ENCODE measurements around the gene C17orf107.
A peak's percentile ranks its signal among the peaks of the same experiment; 100 is the strongest.
"Not testable (repeated sequence)": the region's sequence is repeated elsewhere in the genome, so short reads cannot be mapped to it uniquely, and the experiment has no call there.

The C17orf107 gene

GRCh38 chr17:4901108-4901647 is 1.8 kb downstream of the C17orf107 start:
- no peak for DNase-seq

GRCh38 chr17:4901648-4902344 is 2.5 kb downstream of the C17orf107 start:
- DNase-seq = no peak

DNA sequence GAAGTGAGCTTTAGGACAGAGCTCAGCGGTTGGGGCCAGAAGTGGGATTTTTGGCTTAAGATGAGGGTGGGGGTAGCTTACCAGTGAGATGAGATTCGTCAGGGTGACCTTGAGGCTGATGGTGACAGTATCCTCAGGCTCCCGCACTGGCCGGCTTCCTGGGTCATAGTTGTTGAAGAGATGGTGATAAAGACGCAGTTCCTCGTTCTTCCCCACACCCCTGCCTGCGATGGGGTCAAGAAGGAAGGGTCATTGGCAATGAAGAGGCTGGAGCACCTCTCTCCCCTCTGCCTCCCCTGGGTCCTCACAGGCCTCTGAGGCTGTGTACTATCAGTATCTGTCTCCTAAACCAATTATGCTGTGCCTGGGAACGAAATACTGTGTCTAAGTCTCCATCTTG is 3.2 kb downstream of the C17orf107 start:
- no peak for DNase-seq

GRCh38 chr17:4903051-4903818 is 3.9 kb downstream of the C17orf107 start, which contains the start of gene CHRNE:
CHRNE (minus strand) TSS chr17:4903098; CDS start chr17:4903063, 35 bp downstream.
- DNase-seq = peak in 4 of 5 experiments; percentile 64 to 80 (median 68)

DNA sequence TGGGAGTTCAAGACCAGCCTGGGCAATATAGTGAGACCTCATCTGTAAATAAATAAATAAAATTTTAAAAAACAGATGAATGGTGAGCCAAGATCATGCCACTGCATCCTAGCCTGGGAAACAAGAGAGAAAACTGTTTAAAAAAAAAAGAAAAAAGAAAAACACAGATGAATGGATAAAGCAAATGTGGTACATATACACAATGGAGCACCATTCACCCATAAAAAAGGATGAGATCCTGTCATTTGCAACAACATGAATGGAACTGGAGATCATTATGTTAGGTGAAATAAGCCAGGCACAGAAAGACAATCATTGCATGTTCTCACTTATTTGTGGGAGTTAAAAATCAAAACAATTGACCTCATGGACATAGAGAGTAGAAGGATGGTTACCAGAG is 7.3 kb downstream of the C17orf107 start:
- not testable (repeated sequence) for DNase-seq

GRCh38 chr17:4908301-4908700 is 9.0 kb downstream of the C17orf107 start:
- no peak for DNase-seq

GRCh38 chr17:4908711-4909496 is 9.6 kb downstream of the C17orf107 start:
- DNase-seq = peak; percentile 29 to 86 (median 54)

DNA sequence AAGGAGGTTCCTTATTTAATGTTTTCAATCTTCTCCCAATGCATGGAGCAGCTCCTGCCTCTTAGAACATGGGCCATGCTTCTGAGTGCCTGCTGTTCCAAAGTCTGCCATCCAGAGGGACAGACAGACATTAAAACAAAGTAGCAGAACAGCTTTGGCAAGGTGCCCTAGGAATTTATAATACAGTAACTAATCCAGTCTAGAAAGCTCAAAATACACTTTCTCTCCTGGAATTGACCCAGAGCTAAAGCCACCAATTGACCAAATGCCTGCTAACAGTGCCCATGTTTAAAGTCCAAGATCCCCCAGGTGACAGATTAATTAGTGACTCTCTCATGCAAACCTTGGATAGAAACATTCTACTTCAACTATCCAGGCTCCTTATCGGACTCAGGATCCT is 14.7 kb downstream of the C17orf107 start:
- DNase-seq = no peak

DNA sequence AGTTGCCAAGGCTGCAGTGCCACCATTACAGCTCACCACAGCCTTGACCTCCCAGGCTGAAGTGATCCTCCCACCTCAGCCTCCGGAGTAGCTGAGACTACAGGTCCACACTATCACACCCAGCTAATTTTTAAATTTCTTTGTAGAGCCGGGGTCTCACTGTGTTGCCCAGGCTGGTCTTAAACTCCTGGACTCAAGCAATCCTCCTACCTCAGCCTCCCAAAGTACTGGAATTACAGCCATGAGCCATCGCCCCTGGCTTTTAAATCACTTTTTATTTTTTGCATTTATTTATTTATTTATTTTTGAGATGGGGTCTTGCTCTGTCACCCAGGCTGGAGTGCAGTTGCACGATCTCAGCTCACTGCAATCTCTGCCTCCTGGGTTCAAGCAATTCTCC is 15.2 kb downstream of the C17orf107 start:
- not testable (repeated sequence) for DNase-seq

DNA sequence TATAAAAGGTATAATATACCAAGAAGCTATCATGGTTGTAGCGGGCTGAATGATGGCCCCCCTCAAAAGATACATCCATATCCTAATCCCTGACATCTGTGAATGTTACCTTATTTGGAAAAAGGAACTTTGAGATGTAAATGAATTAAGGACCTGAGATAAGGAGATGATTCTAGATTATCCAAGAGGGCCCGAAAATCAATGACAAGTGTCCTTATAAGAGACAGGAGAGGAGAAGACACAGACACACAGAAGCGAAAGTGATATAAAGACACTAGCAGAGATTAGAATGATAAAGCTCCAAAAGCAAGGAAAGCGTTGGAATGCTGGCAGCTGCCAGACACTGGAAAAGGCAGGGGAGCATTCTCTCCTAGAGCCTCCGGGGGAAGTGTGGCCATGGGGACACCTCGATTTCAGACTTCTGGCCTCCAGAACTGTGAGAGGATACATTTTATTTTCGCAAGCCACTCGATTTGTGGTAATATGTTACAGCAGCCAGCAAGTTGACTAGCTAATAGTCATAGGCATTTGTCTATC is 20.2 kb downstream of the C17orf107 start:
- no peak for DNase-seq

DNA sequence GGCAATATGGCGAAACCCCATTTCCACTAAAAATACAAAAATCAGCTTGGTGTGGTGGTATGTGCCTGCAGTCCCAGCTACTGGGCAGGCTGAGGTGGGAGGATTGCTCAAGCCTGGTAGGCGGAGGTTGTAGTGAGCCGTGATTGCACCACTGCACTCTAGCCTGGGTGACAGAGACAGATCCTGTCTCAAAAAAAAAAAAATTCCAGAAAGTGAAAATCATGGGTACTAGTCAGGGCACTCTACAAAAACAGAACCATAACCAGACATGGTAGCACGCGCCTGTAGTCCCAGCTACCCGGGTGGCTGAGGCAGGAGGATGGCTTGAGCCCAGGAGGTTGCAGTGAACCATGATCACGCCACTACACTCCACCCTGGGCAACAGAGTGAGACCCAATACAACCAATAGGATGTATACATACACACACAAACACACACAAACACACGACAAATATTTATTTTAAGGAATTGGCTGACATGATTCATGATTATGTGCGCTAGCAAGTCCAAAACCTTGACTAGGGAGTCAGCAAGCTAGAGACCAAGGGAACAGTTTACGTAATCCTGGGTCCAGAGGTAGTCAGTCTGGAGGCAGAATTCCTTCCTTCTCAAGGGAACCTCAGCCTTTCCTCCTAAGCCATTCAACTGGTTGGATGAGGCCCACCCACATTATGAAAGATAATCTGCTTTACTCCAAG is 21.2 kb downstream of the C17orf107 start:
- DNase-seq = no peak

- no peak for DNase-seq
Measured at GRCh38 chr17:4921320-4921719, 22.0 kb downstream of the C17orf107 start.

GRCh38 chr17:4926577-4927335 is 27.4 kb downstream of the C17orf107 start:
- DNase-seq = not testable (repeated sequence)

DNA sequence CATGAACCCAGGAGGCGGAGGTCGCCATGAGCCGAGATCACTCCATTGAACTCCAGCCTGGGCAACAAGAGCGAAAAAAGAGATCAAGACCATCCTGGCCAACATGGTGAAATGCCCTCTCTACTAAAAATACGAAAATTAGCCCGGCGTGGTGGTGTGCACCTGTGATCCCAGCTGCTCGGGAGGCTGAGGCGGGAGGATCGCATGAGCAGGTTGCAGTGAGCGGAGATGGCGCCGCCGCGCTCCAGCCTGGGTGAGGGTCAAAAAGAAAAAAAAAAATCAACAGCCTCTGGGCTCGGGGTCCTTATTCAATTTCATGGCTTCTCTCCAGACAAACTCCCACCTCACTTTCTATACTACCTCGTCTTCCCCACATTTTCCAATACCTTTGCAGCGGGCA is 29.5 kb downstream of the C17orf107 start:
- no peak for DNase-seq

- DNase-seq = no peak
Measured at GRCh38 chr17:4931963-4932362, 32.6 kb downstream of the C17orf107 start, which contains the start of gene GP1BA. GP1BA (plus strand) TSS chr17:4932277; CDS start chr17:4932605, 328 bp downstream.

DNA sequence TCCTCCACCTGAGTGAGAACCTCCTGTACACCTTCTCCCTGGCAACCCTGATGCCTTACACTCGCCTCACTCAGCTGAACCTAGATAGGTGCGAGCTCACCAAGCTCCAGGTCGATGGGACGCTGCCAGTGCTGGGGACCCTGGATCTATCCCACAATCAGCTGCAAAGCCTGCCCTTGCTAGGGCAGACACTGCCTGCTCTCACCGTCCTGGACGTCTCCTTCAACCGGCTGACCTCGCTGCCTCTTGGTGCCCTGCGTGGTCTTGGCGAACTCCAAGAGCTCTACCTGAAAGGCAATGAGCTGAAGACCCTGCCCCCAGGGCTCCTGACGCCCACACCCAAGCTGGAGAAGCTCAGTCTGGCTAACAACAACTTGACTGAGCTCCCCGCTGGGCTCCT is 33.4 kb downstream of the C17orf107 start:
- DNase-seq = no peak

- DNase-seq = no peak
Measured at GRCh38 chr17:4933646-4934045, 34.3 kb downstream of the C17orf107 start.

DNA sequence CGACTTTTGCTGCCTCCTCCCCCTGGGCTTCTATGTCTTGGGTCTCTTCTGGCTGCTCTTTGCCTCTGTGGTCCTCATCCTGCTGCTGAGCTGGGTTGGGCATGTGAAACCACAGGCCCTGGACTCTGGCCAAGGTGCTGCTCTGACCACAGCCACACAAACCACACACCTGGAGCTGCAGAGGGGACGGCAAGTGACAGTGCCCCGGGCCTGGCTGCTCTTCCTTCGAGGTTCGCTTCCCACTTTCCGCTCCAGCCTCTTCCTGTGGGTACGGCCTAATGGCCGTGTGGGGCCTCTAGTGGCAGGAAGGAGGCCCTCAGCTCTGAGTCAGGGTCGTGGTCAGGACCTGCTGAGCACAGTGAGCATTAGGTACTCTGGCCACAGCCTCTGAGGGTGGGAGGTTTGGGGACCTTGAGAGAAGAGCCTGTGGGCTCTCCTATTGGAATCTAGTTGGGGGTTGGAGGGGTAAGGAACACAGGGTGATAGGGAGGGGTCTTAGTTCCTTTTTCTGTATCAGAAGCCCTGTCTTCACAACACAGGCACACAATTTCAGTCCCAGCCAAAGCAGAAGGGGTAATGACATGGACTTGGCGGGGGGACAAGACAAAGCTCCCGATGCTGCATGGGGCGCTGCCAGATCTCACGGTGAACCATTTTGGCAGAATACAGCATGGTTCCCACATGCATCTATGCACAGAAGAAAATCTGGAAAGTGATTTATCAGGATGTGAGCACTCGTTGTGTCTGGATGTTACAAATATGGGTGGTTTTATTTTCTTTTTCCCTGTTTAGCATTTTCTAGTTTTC is 35.0 kb downstream of the C17orf107 start:
- DNase-seq = peak in 1 of 5 experiments; percentile 20

DNA sequence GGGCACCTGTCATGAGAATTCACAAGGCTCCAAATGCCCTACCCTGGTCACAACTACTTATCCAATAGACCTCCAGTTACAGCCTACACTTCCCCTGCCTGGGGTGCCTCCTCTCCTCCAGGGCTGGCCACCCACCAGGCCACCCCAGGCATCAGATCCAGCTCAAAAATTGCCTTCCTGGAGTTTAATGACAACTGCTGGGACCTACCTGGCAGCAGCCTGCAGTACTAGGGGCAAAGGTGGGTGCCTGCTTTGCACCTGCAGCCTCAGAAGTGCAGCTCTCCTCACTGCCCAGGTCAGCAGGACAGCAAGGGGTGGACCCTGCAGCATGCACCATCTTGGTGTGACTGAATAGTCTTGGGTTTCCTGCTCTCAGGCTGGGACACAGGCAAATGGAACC is 36.3 kb downstream of the C17orf107 start:
- DNase-seq = no peak

GRCh38 chr17:4936436-4936835 is 37.1 kb downstream of the C17orf107 start:
- DNase-seq = no peak

All from T-helper 2 cell (primary cell).